HEK293 (cell line): Measurements from ENCODE around the gene SIK3.

Experiments used
- CTCF ChIA-PET: fragments of 350-600 bp; formaldehyde crosslinking; extraction: SDS; loops from one replicate; lab custom pipeline; 2021; ENCODE audit warnings: antibody characterized with exemption; lab: Yijun Ruan, JAX
- POLR2A ChIA-PET: fragments of 300-600 bp; formaldehyde crosslinking; extraction: SDS; loops from one replicate; lab custom pipeline; 2020; ENCODE audit warnings: antibody characterized with exemption, inconsistent platforms; lab: Yijun Ruan, JAX
- H3K27ac ChIP-seq: fragments of 200-500 bp; sonication (Bioruptor generic); 2 replicates; pipeline ENCODE4 v1.5.1; 2014; ENCODE audit warnings: low read depth, low read length, control low read depth, inconsistent platforms; ENCODE audit errors: extremely low read depth
- H3K36me3 ChIP-seq, 2 experiments: fragments of 200-500 bp in 1 of 2; sonication (Bioruptor generic) in 1 of 2; 1 replicate in 1 of 2; 2 replicates in 1 of 2; pipeline ENCODE4 v1.5.1; 2014 to 2017; ENCODE audit warnings: inconsistent platforms in 2 of 2, low read length in 2 of 2; ENCODE audit not compliant: control insufficient read depth in 2 of 2, insufficient read depth in 1 of 2
- H3K4me1 ChIP-seq: fragments of 200-500 bp; sonication (Bioruptor generic); 2 replicates; pipeline ENCODE4 v1.5.1; 2014; ENCODE audit warnings: mild to moderate bottlenecking, low read length, inconsistent platforms; ENCODE audit not compliant: control insufficient read depth, insufficient read depth
- H3K4me3 ChIP-seq: 2 replicates; pipeline ENCODE4 v1.5.1; 2011; ENCODE audit warnings: low read depth, mild to moderate bottlenecking, control low read depth, low read length, moderate library complexity
- H3K9me3 ChIP-seq: fragments of 200-500 bp; sonication (Bioruptor generic); 2 replicates; pipeline ENCODE4 v1.5.1; 2014; ENCODE audit warnings: low read depth, low read length, inconsistent platforms; ENCODE audit not compliant: control insufficient read depth, insufficient read depth
- SP3 ChIP-seq: fragments of 450-650 bp; formaldehyde crosslinking; IDR thresholded peaks from 2 replicates; pipeline ENCODE4 v1.5.1; 2016; ENCODE audit warnings: missing biosample characterization, missing genetic modification characterization
- TCF7L2 ChIP-seq: IDR thresholded peaks from 2 replicates; pipeline ENCODE4 v1.6.1; 2011; ENCODE audit warnings: low read depth, mild to moderate bottlenecking, inconsistent platforms, low read length, moderate library complexity, borderline replicate concordance
- YY1 ChIP-seq: fragments of 450-650 bp; formaldehyde crosslinking; IDR thresholded peaks from 2 replicates; pipeline ENCODE4 v1.5.1; 2018; ENCODE audit warnings: missing biosample characterization, missing genetic modification characterization
- ZBTB21 ChIP-seq: fragments of 450-650 bp; formaldehyde crosslinking; IDR thresholded peaks from 2 replicates; pipeline ENCODE4 v1.5.1; 2017; ENCODE audit warnings: missing biosample characterization, missing genetic modification characterization
- ZBTB8A ChIP-seq: fragments of 450-650 bp; formaldehyde crosslinking; IDR thresholded peaks from 2 replicates; pipeline ENCODE4 v1.5.1; 2016; ENCODE audit warnings: missing biosample characterization, missing genetic modification characterization
- ZIC2 ChIP-seq: fragments of 450-650 bp; formaldehyde crosslinking; IDR thresholded peaks from 2 replicates; pipeline ENCODE4 v1.5.1; 2016; ENCODE audit warnings: missing biosample characterization, missing genetic modification characterization
- ZNF146 ChIP-seq: fragments of 450-650 bp; formaldehyde crosslinking; IDR thresholded peaks from 2 replicates; pipeline ENCODE4 v1.5.1; 2016; ENCODE audit warnings: missing biosample characterization, missing genetic modification characterization
- ZNF214 ChIP-seq: fragments of 450-650 bp; formaldehyde crosslinking; IDR thresholded peaks from 2 replicates; pipeline ENCODE4 v1.5.1; 2017; ENCODE audit warnings: missing biosample characterization, mild to moderate bottlenecking, missing genetic modification characterization, borderline replicate concordance
- ZNF311 ChIP-seq: fragments of 450-650 bp; formaldehyde crosslinking; IDR thresholded peaks from 2 replicates; pipeline ENCODE4 v1.5.1; 2017; ENCODE audit warnings: missing biosample characterization, missing genetic modification characterization, borderline replicate concordance
- ZNF324 ChIP-seq: fragments of 450-650 bp; formaldehyde crosslinking; IDR thresholded peaks from 2 replicates; pipeline ENCODE4 v1.5.1; 2016; ENCODE audit warnings: missing biosample characterization, missing genetic modification characterization
- ZNF354C ChIP-seq: fragments of 450-650 bp; formaldehyde crosslinking; IDR thresholded peaks from 2 replicates; pipeline ENCODE4 v1.5.1; 2016; ENCODE audit warnings: missing biosample characterization, missing genetic modification characterization, low read depth, borderline replicate concordance
- ZNF394 ChIP-seq: fragments of 450-650 bp; formaldehyde crosslinking; IDR thresholded peaks from 2 replicates; pipeline ENCODE4 v1.5.1; 2016; ENCODE audit warnings: missing biosample characterization, missing genetic modification characterization, mild to moderate bottlenecking, moderate library complexity, borderline replicate concordance
- ZNF416 ChIP-seq: fragments of 450-650 bp; formaldehyde crosslinking; IDR thresholded peaks from 2 replicates; pipeline ENCODE4 v1.5.1; 2016; ENCODE audit warnings: missing biosample characterization, missing genetic modification characterization
- ZNF560 ChIP-seq: fragments of 450-650 bp; formaldehyde crosslinking; IDR thresholded peaks from 2 replicates; pipeline ENCODE4 v1.5.1; 2017; ENCODE audit warnings: missing biosample characterization, missing genetic modification characterization, borderline replicate concordance
- ZNF660 ChIP-seq: fragments of 450-650 bp; IDR thresholded peaks from 2 replicates; pipeline ENCODE4 v1.5.1; 2018; ENCODE audit warnings: missing biosample characterization, mild to moderate bottlenecking, missing genetic modification characterization
- TF ChIP-seq, protein P1 (sequence below): fragments of 450-650 bp; formaldehyde crosslinking; IDR thresholded peaks from 2 replicates; pipeline ENCODE4 v1.5.1; 2016; ENCODE audit warnings: missing biosample characterization, missing genetic modification characterization
- TF ChIP-seq, protein P2 (sequence below): fragments of 450-650 bp; formaldehyde crosslinking; IDR thresholded peaks from 2 replicates; pipeline ENCODE4 v1.5.1; 2016; ENCODE audit warnings: missing biosample characterization, missing genetic modification characterization, borderline replicate concordance
- TF ChIP-seq, protein P3 (sequence below): fragments of 450-650 bp; formaldehyde crosslinking; IDR thresholded peaks from 2 replicates; pipeline ENCODE4 v1.5.1; 2016; ENCODE audit warnings: missing biosample characterization, missing genetic modification characterization
- TF ChIP-seq, protein P4 (sequence below): fragments of 450-650 bp; formaldehyde crosslinking; IDR thresholded peaks from 2 replicates; pipeline ENCODE4 v1.5.1; 2016; ENCODE audit warnings: missing biosample characterization, missing genetic modification characterization
- TF ChIP-seq, protein P5 (sequence below): fragments of 450-650 bp; formaldehyde crosslinking; IDR thresholded peaks from 2 replicates; pipeline ENCODE4 v1.5.1; 2016; ENCODE audit warnings: missing biosample characterization, missing genetic modification characterization

The SIK3 gene

DNA sequence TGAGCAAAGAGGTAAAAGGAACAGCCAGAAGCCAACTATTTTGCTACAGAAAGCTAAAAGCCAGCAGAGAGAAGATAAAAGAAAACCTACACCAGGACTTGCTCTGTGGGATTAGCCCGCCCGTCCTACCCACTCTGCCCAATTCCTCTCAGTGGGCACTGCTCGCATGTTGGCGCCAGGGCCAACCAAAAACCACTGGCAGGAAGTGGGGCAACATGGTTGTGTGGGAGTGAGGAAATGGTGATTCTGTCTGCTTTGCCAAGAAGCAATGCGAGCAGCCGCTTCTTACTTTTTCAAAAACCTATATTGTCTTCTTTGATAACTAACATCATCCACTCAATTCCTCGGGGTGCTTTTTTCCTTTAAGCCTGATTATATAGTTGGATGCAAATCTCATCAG lies 246.6 kb downstream of the SIK3 start:
- H3K4me3 ChIP-seq, result no peak overlapping the region
- no peaks in the 10 kb centered on the region for H3K9me3 ChIP-seq
- ChIA-PET CTCF (interaction anchor here (1.2 kb wide), 2 partner anchors 16 to 254 kb away, joined by 3 read pairs; no protein-coding TSS in a partner anchor), POLR2A (no interaction called here)
- TF ChIP-seq ZNF394 (tag by site-specific recombination), result no peak
- TF ChIP-seq, protein P1, sequence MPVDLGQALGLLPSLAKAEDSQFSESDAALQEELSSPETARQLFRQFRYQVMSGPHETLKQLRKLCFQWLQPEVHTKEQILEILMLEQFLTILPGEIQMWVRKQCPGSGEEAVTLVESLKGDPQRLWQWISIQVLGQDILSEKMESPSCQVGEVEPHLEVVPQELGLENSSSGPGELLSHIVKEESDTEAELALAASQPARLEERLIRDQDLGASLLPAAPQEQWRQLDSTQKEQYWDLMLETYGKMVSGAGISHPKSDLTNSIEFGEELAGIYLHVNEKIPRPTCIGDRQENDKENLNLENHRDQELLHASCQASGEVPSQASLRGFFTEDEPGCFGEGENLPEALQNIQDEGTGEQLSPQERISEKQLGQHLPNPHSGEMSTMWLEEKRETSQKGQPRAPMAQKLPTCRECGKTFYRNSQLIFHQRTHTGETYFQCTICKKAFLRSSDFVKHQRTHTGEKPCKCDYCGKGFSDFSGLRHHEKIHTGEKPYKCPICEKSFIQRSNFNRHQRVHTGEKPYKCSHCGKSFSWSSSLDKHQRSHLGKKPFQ (tag by site-specific recombination), result no peak
- H3K4me1 ChIP-seq, result peaks cover 2% of the 10 kb centered on the region; the same call in 1 of the 2 replicates
- no peak overlapping the region for H3K27ac ChIP-seq
- peaks cover 0 to 47% of the 10 kb centered on the region in 2 experiments; a peak in 1 of 3 replicates for H3K36me3 ChIP-seq

DNA sequence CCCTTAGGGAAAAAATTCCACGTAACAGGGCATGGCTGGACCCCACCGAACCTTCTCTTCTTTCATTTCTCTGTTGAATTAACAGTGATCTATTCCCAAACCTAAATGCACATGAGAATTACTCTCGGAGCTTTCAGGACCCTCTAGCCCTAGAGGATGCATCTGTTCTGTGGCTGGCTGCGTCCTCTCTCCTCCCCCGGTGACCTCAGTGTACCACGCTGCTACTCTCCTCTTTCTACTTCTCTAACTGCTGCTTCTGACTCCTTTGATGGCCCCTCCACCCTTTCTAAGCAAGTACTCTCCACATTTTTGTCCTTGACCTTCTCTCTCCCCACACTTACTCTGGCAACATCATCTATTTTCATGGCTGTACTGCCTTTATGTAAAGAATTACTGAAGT lies 248.7 kb downstream of the SIK3 start:
- no peak overlapping the region for H3K4me3 ChIP-seq
- TF ChIP-seq SP3 (tag by site-specific recombination) (no peak), ZNF146 (tag by site-specific recombination) (no peak)
- TF ChIP-seq, protein P2, sequence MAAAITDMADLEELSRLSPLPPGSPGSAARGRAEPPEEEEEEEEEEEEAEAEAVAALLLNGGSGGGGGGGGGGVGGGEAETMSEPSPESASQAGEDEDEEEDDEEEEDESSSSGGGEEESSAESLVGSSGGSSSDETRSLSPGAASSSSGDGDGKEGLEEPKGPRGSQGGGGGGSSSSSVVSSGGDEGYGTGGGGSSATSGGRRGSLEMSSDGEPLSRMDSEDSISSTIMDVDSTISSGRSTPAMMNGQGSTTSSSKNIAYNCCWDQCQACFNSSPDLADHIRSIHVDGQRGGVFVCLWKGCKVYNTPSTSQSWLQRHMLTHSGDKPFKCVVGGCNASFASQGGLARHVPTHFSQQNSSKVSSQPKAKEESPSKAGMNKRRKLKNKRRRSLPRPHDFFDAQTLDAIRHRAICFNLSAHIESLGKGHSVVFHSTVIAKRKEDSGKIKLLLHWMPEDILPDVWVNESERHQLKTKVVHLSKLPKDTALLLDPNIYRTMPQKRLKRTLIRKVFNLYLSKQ, result no peak
- H3K4me1 ChIP-seq, result peaks cover 2% of the 10 kb centered on the region; the same call in 1 of the 2 replicates
- H3K9me3 ChIP-seq, result no peaks in the 10 kb centered on the region
- ChIA-PET CTCF (interaction anchor here (1.1 to 1.3 kb wide), 2 partner anchors 13 to 31 kb away, joined by 3 to 4 read pairs; no protein-coding TSS in a partner anchor), POLR2A (no interaction called here)
- H3K36me3 ChIP-seq, result peaks cover 0 to 56% of the 10 kb centered on the region in 2 experiments; a peak in 1 of 3 replicates
- H3K27ac ChIP-seq, result no peak overlapping the region

DNA sequence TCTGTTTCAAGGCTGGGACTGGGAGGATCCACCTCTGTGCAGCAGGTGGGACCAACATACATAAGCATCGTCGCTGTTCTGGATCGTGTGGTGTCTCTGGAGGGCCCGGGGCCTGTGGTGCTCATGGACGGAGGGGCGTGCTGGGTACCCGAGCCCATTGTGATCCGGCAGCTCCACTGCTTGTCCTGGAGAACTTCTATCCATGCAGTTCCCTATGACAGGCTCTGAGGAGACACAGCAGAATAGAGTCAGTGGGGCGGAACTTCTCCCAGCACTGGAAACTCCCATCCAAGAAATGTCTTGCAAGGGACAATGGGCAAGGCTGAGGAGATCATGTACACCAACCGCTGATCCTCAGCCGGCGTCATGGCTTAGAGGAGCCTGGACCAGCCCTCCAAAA lies 249.2 kb downstream of the SIK3 start:
- H3K4me1 ChIP-seq, result peaks cover 2% of the 10 kb centered on the region; the same call in 1 of the 2 replicates
- TF ChIP-seq ZNF416 (no peak), ZBTB21 (tag by site-specific recombination) (no peak), ZNF146 (tag by site-specific recombination) (no peak), TCF7L2 (no peak), ZNF560 (tag by site-specific recombination) (no peak), ZBTB8A (no peak), ZNF311 (no peak)
- TF ChIP-seq, protein P3, sequence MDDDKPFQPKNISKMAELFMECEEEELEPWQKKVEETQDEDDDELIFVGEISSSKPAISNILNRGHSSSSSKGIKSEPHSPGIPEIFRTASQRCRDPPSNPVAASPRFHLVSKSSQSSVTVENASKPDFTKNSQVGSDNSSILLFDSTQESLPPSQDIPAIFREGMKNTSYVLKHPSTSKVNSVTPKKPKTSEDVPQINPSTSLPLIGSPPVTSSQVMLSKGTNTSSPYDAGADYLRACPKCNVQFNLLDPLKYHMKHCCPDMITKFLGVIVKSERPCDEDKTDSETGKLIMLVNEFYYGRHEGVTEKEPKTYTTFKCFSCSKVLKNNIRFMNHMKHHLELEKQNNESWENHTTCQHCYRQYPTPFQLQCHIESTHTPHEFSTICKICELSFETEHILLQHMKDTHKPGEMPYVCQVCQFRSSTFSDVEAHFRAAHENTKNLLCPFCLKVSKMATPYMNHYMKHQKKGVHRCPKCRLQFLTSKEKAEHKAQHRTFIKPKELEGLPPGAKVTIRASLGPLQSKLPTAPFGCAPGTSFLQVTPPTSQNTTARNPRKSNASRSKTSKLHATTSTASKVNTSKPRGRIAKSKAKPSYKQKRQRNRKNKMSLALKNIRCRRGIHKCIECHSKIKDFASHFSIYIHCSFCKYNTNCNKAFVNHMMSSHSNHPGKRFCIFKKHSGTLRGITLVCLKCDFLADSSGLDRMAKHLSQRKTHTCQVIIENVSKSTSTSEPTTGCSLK (tag by site-specific recombination), result no peak
- no peaks in the 10 kb centered on the region for H3K9me3 ChIP-seq
- CTCF ChIA-PET, result interaction anchor here (1.3 kb wide), 1 partner anchor 13 kb away, joined by 4 read pairs; no protein-coding TSS in a partner anchor
- no peak overlapping the region for H3K4me3 ChIP-seq
- POLR2A ChIA-PET, result no interaction called here
- no peak overlapping the region for H3K27ac ChIP-seq
- peaks cover 0 to 55% of the 10 kb centered on the region in 2 experiments; a peak in 1 of 3 replicates for H3K36me3 ChIP-seq

DNA sequence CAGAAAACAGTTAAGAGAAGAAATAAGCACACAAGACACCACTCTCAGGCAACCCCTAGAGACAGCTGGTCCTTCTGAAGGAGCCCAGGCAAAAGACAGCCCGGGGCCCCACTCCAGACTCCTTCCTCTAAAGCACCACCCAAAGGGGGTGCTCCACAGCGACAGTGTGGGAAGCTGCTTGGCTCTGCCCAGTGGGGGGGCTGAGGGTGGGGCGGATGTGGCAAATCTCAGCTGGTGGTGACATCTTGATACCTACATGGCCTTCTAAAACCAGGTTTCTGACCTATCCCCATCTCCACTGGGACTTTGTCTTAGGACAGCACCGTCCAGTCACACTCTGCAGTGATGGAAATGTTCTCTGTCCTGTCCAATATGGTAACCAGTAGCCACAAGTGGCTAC lies 250.6 kb downstream of the SIK3 start:
- H3K27ac ChIP-seq, result no peak overlapping the region
- H3K36me3 ChIP-seq, result peaks cover 0 to 67% of the 10 kb centered on the region in 2 experiments; a peak in 1 of 3 replicates
- peaks cover 2% of the 10 kb centered on the region; the same call in 1 of the 2 replicates for H3K4me1 ChIP-seq
- no peaks in the 10 kb centered on the region for H3K9me3 ChIP-seq
- ChIA-PET CTCF (interaction anchor here (1.2 kb wide), 1 partner anchor 33 kb away, joined by 5 read pairs; no protein-coding TSS in a partner anchor), POLR2A (no interaction called here)
- H3K4me3 ChIP-seq, result no peak overlapping the region
- TF ChIP-seq, protein P4, sequence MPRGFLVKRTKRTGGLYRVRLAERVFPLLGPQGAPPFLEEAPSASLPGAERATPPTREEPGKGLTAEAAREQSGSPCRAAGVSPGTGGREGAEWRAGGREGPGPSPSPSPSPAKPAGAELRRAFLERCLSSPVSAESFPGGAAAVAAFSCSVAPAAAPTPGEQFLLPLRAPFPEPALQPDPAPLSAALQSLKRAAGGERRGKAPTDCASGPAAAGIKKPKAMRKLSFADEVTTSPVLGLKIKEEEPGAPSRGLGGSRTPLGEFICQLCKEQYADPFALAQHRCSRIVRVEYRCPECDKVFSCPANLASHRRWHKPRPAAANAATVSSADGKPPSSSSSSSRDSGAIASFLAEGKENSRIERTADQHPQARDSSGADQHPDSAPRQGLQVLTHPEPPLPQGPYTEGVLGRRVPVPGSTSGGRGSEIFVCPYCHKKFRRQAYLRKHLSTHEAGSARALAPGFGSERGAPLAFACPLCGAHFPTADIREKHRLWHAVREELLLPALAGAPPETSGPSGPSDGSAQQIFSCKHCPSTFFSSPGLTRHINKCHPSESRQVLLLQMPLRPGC (tag by site-specific recombination), result no peak
- TF ChIP-seq ZNF324 (no peak), ZNF660 (no peak), ZIC2 (tag by site-specific recombination) (no peak), ZNF214 (tag by site-specific recombination) (no peak), ZNF354C (no peak), YY1 (no peak)
- TF ChIP-seq, protein P5, sequence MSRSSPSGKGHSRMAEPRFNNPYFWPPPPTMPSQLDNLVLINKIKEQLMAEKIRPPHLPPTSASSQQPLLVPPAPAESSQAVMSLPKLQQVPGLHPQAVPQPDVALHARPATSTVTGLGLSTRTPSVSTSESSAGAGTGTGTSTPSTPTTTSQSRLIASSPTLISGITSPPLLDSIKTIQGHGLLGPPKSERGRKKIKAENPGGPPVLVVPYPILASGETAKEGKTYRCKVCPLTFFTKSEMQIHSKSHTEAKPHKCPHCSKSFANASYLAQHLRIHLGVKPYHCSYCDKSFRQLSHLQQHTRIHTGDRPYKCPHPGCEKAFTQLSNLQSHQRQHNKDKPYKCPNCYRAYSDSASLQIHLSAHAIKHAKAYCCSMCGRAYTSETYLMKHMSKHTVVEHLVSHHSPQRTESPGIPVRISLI, result no peak
